Measurements from ENCODE around the gene CDH19. TPM values are rescaled to one million over a fixed set of nuclear protein-coding genes. Genes with fewer than 3 reads are reported as not detected.

Gene CDH19
- total RNA-seq, 1 donor from 2014 or later: not detected

DNA sequence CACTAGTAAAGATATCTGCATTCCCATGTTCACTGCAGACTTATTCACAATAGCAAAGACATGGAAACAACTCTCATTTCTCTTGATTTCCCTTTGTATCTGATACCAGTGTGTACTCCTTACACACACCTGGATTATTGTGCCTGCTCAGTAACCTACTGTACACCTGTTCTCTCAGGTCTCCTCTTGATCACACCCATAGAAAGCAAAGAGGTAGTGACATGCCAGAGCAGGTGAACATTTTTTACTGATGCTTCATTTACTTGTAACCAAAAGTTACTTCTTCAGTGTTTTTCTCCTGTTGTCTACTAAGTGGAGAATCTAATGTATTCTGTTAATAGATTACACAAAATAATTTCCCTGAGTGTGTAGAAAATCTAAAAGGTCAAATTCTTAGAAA lies 46.8 kb downstream of the CDH19 start:
- no peak overlapping the region for H3K4me3 ChIP-seq (ENCODE audit: low read depth, low read length)
- TF ChIP-seq CTCF (conservative IDR thresholded peaks at IDR 0.05; ENCODE audit: low read depth, low read length): no peak
- no peak for DNase-seq (ENCODE audit: low read depth)

DNA sequence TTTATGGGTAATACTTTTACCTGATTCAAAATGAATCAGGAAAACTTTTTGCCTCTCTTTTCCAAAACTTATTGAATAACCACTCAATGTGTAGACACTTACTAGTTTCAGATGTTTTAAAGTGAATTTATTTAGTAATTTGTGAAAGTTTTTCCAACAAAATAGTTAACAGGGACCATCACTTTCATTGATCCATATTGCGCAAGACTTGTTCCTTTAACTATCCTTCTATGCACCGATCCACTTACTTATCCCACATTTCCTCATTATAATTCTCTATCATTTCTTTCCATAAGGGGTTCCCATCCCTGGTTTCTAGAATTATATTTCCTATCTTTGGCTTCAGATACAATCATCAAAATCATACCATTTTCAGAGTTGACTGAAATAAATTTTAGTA lies 48.3 kb downstream of the CDH19 start:
- TF ChIP-seq CTCF (conservative IDR thresholded peaks at IDR 0.05; ENCODE audit: low read depth, low read length): no peak
- DNase-seq (ENCODE audit: low read depth): no peak
- no peak overlapping the region for H3K4me3 ChIP-seq (ENCODE audit: low read depth, low read length)

GRCh38 chr18:66553824-66554223 lies 50.1 kb downstream of the CDH19 start:
- no peak overlapping the region for H3K4me3 ChIP-seq (ENCODE audit: low read depth, low read length)
- DNase-seq (ENCODE audit: low read depth): no peak
- no peak for TF ChIP-seq CTCF (conservative IDR thresholded peaks at IDR 0.05; ENCODE audit: low read depth, low read length)

DNA sequence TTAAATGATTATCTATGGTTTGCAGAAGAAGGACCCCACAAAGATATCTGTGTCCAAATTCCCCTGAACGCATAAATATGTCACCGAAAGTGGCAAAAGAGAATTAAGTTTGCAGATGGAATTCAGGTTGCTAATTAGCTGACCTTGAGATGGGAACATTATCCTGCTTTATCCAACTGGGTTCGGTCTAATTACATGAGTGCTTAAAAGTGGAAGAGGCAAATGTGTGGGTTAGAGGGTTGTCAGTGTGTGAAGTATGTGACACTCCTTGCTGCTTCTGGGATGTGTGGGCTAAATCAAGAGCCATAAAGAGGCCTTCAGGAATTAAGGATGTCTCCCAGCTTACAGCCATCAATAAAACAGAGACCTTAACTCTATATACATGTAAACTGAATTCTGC lies 53.5 kb downstream of the CDH19 start:
- DNase-seq (ENCODE audit: low read depth): no peak
- no peak for TF ChIP-seq CTCF (conservative IDR thresholded peaks at IDR 0.05; ENCODE audit: low read depth, low read length)
- no peak overlapping the region for H3K4me3 ChIP-seq (ENCODE audit: low read depth, low read length)

DNA sequence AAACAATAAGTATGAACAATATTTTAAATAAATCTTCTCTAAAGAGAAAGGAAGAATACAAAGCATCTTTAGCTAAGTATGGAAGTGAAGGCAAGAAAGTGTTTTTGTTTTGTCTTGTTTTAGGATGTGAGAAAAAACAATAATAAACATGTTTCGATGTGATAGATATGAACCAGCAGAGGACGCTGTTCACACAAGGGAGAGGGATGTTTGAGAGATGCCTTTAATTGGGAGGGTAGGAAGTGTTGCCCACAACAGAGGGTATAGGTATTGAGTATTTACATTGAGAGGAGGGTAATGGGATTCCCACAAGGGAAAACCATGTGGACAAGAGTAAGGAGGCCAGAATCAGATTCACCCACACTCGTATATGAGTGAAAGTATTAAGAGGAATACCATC lies 55.1 kb downstream of the CDH19 start:
- no peak for DNase-seq (ENCODE audit: low read depth)
- H3K4me3 ChIP-seq (ENCODE audit: low read depth, low read length): no peak overlapping the region
- TF ChIP-seq CTCF (conservative IDR thresholded peaks at IDR 0.05; ENCODE audit: low read depth, low read length): no peak

- TF ChIP-seq CTCF (conservative IDR thresholded peaks at IDR 0.05; ENCODE audit: low read depth, low read length): no peak
- DNase-seq (ENCODE audit: low read depth): no peak
- H3K4me3 ChIP-seq (ENCODE audit: low read depth, low read length): no peak overlapping the region
Observed at GRCh38 chr18:66534110-66534509, 69.8 kb downstream of the CDH19 start.

DNA sequence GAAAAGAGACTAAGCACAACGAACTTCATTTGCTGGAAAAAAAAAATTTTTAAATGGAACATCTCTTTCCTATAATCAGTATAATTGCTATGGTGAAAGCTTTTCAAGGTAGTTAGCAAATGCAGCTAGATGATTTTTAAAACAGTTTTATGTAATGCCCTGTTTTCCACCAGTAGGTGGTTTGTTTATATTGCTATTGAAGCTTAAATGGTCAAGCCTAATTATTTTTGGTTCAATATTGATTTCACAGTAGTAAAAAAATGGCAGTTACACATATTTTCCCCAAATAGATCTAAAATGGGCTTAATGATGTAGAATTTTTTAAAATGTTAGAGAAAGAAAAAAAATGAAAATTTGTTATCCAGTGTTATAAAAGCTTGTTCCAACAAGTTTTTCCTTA lies 70.2 kb downstream of the CDH19 start:
- no peak for DNase-seq (ENCODE audit: low read depth)
- H3K4me3 ChIP-seq (ENCODE audit: low read depth, low read length): no peak overlapping the region
- no peak for TF ChIP-seq CTCF (conservative IDR thresholded peaks at IDR 0.05; ENCODE audit: low read depth, low read length)

All from epithelial cell of proximal tubule (primary cell).